ENCODE data around the gene INS. TPM values are rescaled to one million over a fixed set of nuclear protein-coding genes. Genes with fewer than 3 reads are reported as not detected.

INS gene
- total and polyA plus RNA-seq, 4 donors = 1.2 to 3.3 TPM; not detected in 2

- ATAC-seq (ENCODE audit: insufficient read depth, low FRiP score) (no peak), DNase-seq (no peak)
- Histone ChIP-seq H3K9ac (ENCODE audit: insufficient read depth in 1 of 2, low read length in 2 of 2) (no peak overlapping the region), H3K27ac (ENCODE audit: low read depth in 1 of 2, low read length in 1 of 2) (no peak overlapping the region), H3K36me3 (ENCODE audit: control insufficient read depth in 4 of 4, insufficient read depth in 4 of 4, low read length in 4 of 4) (no peaks in the 10 kb centered on the region), H3K4me3 (no peak overlapping the region), H3K4me1 (ENCODE audit: control insufficient read depth in 5 of 5, insufficient read depth in 5 of 5, low read length in 5 of 5) (peaks cover 0 to 13% (median 0%) of the 10 kb centered on the region in 5 donors), H3K27me3 (ENCODE audit: control insufficient read depth in 3 of 3, insufficient read depth in 3 of 3, low read length in 2 of 3) (peaks cover 0 to 5% (median 0%) of the 10 kb centered on the region in 3 donors), H3K9me3 (ENCODE audit: control insufficient read depth in 4 of 4, insufficient read depth in 3 of 4, low read length in 3 of 4) (peaks cover 0 to 2% (median 0%) of the 10 kb centered on the region in 4 donors)
- WGBS, 2 donors = 83 to 87% methylated on average over 16 to 18 of the region's 18 CpGs
- no peak for TF ChIP-seq CTCF (IDR thresholded peaks at IDR 0.05; ENCODE audit: control extremely low read depth, extremely low read depth)
Measured at GRCh38 chr11:2182075-2182474, 21.1 kb upstream of the INS start.

GRCh38 chr11:2180789-2181370 lies 19.9 kb upstream of the INS start:
- peaks cover 0 to 6% (median 0%) of the 10 kb centered on the region in 5 donors for H3K4me1 ChIP-seq (ENCODE audit: control insufficient read depth in 5 of 5, insufficient read depth in 5 of 5, low read length in 5 of 5)
- H3K36me3 ChIP-seq (ENCODE audit: control insufficient read depth in 4 of 4, insufficient read depth in 4 of 4, low read length in 4 of 4) = no peaks in the 10 kb centered on the region
- H3K27me3 ChIP-seq (ENCODE audit: control insufficient read depth in 3 of 3, insufficient read depth in 3 of 3, low read length in 2 of 3) = peaks cover 0 to 5% (median 0%) of the 10 kb centered on the region in 3 donors
- WGBS, 2 donors = 84 to 87% methylated on average over 11 of the region's 11 CpGs
- peaks cover 0 to 5% (median 1%) of the 10 kb centered on the region in 4 donors for H3K9me3 ChIP-seq (ENCODE audit: control insufficient read depth in 4 of 4, insufficient read depth in 3 of 4, low read length in 3 of 4)
- H3K9ac ChIP-seq (ENCODE audit: insufficient read depth in 1 of 2, low read length in 2 of 2) = peak overlapping the region in 1 of 2 donors; percentile 16
- H3K4me3 ChIP-seq = no peak overlapping the region
- ATAC-seq (ENCODE audit: insufficient read depth, low FRiP score) (no peak), DNase-seq (no peak)
- TF ChIP-seq CTCF (IDR thresholded peaks at IDR 0.05; ENCODE audit: control extremely low read depth, extremely low read depth) = no peak
- no peak overlapping the region for H3K27ac ChIP-seq (ENCODE audit: low read depth in 1 of 2, low read length in 1 of 2)

GRCh38 chr11:2180347-2180746 lies 19.3 kb upstream of the INS start:
- Histone ChIP-seq H3K9me3 (ENCODE audit: control insufficient read depth in 4 of 4, insufficient read depth in 3 of 4, low read length in 3 of 4) (peaks cover 0 to 5% (median 1%) of the 10 kb centered on the region in 4 donors), H3K27me3 (ENCODE audit: control insufficient read depth in 3 of 3, insufficient read depth in 3 of 3, low read length in 2 of 3) (peaks cover 0 to 3% (median 0%) of the 10 kb centered on the region in 3 donors), H3K36me3 (ENCODE audit: control insufficient read depth in 4 of 4, insufficient read depth in 4 of 4, low read length in 4 of 4) (no peaks in the 10 kb centered on the region), H3K9ac (ENCODE audit: insufficient read depth in 1 of 2, low read length in 2 of 2) (peak overlapping the region in 1 of 2 donors; percentile 16), H3K27ac (ENCODE audit: low read depth in 1 of 2, low read length in 1 of 2) (no peak overlapping the region), H3K4me1 (ENCODE audit: control insufficient read depth in 5 of 5, insufficient read depth in 5 of 5, low read length in 5 of 5) (peaks cover 0 to 4% (median 0%) of the 10 kb centered on the region in 5 donors), H3K4me3 (no peak overlapping the region)
- no peak for TF ChIP-seq CTCF (IDR thresholded peaks at IDR 0.05; ENCODE audit: control extremely low read depth, extremely low read depth)
- ATAC-seq (ENCODE audit: insufficient read depth, low FRiP score) (no peak), DNase-seq (no peak)
- 78 to 84% methylated on average over 15 of the region's 15 CpGs for WGBS, 2 donors

Data from lung (tissue), 12 donors.